DMS 273 (cell line): ENCODE data around the gene RBM43.

Experiments
- DNase-seq: peaks from one replicate; lab custom pipeline; 2025; ENCODE audit not compliant: unreplicated experiment; lab: John Stamatoyannopoulos, UW

RBM43 gene

GRCh38 chr2:151230627-151231140, 31.0 kb downstream of the RBM43 start:
- DNase-seq = no peak

- DNase-seq = no peak
These were observed 32.7 kb downstream of the RBM43 start for GRCh38 chr2:151228847-151229512.

DNA sequence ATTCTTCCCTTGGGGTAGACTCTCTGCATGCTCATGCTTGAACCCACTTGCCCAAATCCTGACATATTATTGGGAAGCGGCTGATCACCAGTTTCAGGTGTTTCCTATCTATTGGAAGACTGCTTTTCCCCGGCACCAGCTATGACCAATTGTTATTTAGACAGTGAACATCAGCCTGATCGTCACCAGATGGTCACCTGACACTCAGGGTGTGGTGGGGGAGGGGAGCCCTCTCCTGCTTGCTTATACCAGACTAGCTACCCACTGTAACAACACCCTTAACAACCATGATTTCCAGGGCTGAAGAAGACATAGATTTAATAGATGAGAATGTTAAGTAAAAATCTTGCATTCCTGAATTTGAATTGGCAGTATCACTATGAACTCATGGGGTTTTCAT, 44.3 kb downstream of the RBM43 start:
- DNase-seq = no peak

DNA sequence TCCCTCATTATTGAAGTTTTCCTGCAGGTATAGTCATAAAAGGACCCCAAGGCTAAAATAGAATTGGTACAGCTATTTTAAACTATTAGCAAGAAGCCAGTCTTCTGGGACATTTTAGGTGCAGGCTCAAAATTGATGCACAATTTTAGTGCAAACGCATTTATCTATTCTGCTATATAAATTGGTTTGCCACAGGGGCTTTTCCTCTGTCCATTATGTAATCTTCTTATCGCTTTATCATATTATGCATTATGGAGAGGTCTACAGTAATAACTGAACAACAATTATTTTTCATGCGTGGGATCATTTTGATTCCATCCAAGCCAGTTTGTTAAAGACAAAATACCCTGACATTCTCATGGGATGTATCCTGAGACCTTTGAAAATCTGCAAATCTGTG, 54.6 kb downstream of the RBM43 start:
- no peak for DNase-seq

- no peak for DNase-seq
These were observed 55.2 kb downstream of the RBM43 start for GRCh38 chr2:151206446-151206968.

GRCh38 chr2:151205571-151205970, 56.1 kb downstream of the RBM43 start:
- no peak for DNase-seq

- no peak for DNase-seq
These were observed 56.9 kb downstream of the RBM43 start for GRCh38 chr2:151204756-151205155.

DNA sequence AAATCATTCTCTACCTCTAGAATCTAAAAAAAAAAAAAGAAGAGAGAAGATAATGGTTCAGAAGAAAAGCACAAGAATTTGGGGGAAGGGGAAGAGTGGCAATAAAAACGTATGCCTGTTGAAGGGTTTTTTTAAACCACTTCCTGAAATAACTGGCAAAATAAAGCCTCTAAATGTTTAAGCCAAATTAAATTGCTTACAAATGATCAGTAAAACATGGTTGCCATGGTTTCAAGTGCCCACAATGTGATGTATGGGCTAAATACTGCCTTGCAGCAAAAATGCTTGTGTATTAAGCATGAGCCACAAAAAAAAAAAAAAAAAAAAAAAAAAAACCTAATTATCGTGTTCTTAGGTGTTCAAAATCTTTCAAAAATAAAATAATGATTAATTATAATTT, 60.8 kb downstream of the RBM43 start:
- DNase-seq = no peak

DNA sequence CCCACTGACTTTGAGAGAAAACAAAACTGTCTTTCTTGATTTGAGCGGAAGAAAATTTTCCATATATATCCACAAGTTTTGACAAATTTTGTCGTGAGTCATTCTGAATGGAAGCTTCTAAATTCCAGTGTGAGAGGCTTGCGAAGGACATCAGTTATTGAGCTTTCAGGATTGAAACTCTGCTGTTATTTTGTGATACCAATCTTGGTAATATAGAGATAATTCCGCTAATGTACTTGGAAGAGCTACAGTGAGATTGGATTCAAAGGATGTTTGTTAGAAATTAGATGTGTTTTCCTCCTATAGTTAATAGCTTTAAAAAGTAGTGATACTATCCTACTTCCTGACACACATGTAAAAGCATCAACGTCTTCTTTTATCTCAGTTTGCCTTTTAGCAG, 61.4 kb downstream of the RBM43 start:
- DNase-seq = no peak

DNA sequence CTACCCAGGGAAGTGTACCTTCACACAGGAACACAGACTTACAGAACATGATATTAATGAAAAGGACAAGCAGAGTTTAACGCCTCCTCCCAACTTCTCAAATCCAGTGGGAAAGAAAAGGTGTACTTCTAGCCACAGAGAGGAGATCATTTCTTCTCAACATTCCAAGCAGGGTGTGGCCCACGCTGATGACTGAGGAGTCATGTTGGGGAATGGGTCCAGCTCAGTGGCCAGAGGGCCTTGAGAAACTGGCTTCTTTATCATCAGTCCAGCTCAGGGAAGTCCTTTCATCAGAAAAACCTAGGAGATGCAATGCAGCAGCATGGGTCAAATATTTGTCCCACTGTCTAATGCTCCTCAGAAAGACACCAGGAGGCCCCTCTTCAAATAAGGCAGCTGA, 63.0 kb downstream of the RBM43 start:
- DNase-seq = no peak
